PFSK-1 (cell line): ENCODE data around the gene ARHGEF10L.

Experiments
- POLR2AphosphoS5 ChIP-seq: IDR thresholded peaks from 2 replicates; pipeline ENCODE4 v1.6.1; 2012; ENCODE audit warnings: low read depth, mild to moderate bottlenecking, control low read depth, low read length, moderate library complexity
- TAF1 ChIP-seq: IDR thresholded peaks from 2 replicates; pipeline ENCODE4 v1.6.1; 2012; ENCODE audit warnings: low read length, control low read depth, borderline replicate concordance; ENCODE audit not compliant: insufficient read depth

GRCh38 chr1:17539477-17540254 lies at the start of gene ARHGEF10L:
- TF ChIP-seq POLR2AphosphoS5 (no peak), TAF1 (no peak)
